ENCODE measurements around the gene PBX4.

Gene PBX4

DNA sequence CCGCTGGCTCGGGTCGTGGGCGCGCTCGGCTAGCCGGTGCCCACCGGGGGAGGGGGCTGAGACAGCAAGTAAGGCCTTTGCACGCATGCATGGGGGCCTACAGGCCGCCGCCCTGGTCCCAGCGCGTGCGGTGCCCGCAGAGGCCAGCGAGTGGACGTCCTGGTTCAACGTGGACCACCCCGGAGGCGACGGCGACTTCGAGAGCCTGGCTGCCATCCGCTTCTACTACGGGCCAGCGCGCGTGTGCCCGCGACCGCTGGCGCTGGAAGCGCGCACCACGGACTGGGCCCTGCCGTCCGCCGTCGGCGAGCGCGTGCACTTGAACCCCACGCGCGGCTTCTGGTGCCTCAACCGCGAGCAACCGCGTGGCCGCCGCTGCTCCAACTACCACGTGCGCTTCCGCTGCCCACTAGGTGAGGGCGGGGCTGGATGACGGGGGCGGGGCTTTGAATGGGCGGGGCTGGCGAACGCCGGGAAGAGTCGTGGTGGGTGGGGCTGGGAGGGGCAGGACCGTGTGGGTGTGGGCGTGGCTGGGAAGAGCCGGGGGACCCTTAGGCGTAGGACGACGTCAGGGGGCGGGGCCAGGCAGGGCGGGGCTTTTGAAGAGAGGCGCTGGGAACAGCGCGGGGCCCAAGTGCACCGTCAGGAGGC, 78.3 kb downstream of the PBX4 start:
- DNase-seq (ENCODE audit: low read depth): peak; percentile 77

- DNase-seq (ENCODE audit: low read depth): no peak
Measured at GRCh38 chr19:19539698-19540063, 78.8 kb downstream of the PBX4 start.

- DNase-seq (ENCODE audit: low read depth): no peak
Measured at GRCh38 chr19:19538785-19539166, 79.7 kb downstream of the PBX4 start.

DNA sequence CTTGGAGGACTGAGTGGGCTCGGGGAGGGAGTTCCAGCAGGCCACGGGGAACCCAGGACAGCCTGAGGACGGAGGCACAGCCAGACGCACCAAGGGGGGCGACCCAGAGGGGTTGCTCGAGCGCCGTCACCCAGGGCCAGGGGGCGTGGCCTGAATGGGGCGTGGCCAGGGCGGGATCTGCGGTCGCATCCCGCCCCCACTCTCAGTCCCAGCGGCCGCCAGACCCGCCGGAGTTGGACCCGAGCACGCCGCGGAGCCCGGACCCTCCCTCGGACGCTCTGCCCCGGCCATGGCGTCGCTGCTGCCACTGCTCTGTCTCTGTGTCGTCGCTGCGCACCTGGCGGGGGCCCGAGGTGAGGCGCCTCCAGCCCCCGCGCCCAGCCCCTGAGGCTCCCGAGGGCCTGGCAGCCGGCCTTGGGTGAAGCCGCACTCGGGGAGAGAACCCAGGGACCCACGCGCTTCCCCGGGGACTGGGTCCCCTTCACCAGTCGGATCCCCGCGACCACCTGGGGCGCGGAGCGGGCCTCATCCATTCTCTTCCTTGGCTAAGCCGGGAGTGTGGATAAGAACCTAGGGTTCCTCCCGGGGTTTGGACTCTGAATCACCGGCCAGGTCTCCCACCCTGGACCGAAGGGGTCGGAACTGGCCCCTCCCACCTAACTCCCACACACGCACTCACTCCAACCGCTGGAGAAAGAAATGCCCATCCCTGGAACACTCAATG, 80.3 kb downstream of the PBX4 start, which contains the start of gene CILP2:
TSS of gene CILP2 (plus strand) at position 205 of the 724 bp plus-strand sequence. CDS start at position 290, 85 bp downstream.
- no peak for DNase-seq (ENCODE audit: low read depth)

DNA sequence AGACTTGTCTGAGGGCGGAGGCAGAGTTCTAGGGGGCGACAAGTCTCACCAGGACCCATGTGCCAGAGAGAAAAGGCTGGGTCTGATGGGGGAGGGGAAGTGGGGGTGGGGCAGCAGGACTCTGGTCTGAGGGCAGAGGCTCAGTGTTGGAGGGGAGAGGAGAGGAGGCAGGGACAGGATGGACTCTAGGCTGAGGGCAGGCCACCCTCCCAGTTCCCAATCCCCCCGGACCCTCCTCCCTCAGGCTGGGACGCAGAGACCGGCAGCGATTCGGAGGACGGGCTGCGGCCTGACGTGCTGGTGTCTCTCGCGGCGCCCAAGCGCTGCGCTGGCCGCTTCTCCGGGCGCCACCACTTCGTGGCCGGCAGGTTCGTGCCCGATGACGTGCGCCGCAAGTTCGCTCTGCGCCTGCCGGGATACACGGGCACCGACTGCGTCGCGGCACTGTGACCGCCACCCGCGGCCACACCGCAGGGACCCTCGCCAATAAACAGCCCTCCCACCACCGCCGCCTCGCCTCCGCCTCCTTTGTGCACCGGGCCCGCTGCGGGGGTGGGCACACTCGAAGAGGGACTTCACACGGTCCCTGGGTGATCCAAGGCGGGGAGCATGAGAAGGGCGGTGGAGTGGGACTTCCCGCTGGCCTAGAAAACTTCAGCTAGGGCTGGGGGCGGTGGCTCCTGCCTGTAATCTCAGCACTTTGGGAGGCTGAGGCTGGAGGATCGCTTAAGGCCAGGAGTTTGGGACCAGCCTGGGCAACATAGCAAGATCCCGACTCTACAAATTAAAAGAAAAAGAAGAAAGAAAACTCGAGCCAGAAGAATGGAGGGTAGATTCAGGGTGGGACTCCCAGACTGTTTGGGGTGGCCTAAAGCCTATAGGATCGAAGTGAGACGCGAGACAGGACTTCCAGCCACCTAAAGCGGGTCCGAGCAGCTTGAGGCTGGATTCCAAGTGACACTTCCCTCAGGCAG, 81.1 kb downstream of the PBX4 start:
- DNase-seq (ENCODE audit: low read depth): no peak

GRCh38 chr19:19535311-19536191, 82.9 kb downstream of the PBX4 start:
- no peak for DNase-seq (ENCODE audit: low read depth)

DNA sequence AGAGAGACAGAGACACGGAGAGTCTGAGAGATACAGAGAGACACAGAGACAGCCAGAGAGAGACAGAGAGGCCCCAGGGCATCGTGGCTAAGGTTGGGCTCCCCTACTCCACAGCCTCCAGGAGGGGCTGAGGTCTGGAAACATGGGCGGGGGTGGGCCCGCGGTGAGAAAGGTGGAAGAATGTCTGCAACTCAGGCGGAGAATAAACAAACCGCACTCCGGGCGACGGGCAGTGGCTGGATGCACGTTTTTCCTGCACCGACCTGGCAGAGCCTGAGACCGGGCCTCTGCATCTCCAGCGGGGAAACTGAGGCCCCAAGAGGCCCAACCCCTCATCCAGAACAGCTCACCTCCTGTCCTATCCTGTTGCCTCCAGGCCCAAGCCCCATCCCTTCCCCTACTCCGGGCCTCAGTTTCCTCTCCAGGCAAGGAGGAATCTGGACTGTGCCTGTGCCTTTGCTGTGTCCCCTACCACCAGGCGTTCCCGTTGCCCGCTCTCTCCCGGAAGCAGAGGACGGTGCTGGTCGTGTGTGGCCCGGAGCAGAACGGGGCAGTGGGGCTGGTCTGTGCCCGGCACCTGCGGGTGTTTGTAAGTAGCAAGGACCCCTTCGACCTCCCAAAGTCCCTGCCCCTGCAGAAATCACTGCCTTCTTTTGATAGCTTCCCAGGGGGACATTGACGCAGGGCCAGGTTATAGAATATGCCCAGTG, 83.8 kb downstream of the PBX4 start:
- DNase-seq (ENCODE audit: low read depth): no peak

DNA sequence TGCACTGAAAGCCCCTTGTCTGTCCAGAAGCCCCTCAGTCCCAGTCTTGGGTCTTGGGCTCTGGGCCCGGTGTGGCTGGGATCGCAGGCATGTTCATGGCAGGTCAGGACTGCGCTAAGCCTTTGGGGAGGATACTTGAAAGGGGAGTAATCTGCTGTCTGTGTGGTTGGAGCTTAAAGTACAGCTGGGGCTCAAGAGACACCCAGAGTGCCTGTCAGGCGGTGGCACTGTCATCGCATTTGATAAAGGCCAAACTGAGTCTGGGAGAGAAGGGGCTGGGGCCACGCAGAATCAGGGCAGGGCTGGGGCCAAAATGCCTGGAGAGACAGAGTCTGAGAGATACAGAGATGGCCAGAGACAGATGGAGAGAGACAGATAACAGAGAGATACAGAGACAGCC, 84.6 kb downstream of the PBX4 start:
- DNase-seq (ENCODE audit: low read depth): no peak

DNA sequence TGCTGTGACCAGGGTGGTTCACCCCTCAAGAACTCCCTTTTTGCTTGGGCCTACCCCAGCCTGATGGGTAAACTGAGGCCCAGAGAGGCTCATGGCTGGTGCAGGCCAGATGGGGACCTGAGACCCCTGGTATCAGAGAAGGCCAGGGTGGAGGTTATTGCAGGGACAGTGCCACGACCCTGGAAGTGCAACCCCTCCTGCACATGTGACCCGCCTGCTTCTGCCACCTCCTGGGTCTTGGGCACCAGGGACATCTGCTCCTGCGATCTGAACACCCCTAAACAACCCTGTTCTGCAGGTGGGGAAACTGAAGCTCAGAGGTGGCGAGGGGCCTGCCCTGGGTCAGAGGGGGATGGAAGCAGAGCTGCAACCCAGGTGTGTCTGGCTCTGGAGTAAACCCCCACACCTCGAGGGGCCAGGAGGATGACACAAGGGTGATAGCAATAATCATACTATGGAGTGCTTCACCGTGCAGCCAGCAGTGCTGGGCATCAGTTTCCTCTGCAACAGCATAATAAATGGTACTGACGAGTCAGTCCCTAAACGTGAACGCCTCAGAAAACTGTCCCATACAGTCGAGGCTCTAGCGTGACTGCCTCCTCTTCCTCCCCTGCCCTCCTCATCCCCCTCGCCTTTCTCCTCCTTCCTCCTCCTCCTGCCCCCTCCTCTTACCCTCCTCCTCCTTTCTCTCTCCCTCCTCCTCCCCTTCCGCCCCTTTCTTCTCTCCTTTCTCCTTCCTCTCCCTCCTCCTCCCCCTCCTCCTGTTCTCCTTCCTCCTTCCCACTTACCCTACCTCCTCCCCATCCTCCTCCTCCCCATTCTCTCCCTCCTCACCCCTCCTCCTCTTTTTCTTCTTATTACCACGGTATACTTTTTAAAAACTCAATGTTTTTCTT, 85.4 kb downstream of the PBX4 start:
- no peak for DNase-seq (ENCODE audit: low read depth)

GRCh38 chr19:19531951-19532805, 86.3 kb downstream of the PBX4 start:
- peak; percentile 43 for DNase-seq (ENCODE audit: low read depth)

DNA sequence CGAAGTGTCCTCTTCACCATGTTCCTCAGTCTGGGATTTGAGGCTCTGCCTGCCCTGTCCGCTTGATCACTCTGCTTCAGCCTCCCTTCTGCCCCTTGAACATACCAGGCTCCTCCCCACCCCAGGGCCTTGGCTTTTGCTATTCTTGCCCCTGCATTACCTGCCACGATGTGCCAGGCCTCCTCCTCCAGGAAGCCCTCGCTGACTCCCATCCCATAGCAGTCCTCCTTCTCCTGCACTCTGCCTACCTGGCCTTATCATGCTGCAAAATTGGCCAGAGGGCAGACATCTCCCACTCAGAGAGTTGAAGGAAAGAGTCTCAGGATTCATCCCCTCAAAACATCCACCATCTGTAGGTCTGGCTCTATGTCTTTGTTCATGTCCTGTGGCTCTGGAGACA, 87.6 kb downstream of the PBX4 start:
- no peak for DNase-seq (ENCODE audit: low read depth)

DNA sequence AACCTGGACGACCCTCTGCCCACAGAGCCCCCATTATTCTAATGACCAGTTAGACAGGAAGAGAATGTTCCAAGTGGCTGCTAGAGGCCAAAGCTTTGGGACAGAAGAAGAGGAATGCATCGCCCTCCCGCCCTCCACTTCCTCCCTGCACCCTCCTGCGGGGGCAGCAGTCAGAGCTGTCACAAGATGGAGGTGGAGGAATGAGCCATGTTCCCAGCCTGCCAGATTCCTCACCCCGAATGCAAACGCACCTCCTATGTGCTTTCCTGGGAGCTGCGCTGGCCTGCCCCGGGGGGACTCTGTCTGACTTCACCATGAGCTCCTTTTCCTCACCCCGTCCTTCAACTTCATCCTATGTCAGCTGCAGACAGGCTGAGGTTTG, 88.1 kb downstream of the PBX4 start:
- peak; percentile 14 for DNase-seq (ENCODE audit: low read depth)

DNA sequence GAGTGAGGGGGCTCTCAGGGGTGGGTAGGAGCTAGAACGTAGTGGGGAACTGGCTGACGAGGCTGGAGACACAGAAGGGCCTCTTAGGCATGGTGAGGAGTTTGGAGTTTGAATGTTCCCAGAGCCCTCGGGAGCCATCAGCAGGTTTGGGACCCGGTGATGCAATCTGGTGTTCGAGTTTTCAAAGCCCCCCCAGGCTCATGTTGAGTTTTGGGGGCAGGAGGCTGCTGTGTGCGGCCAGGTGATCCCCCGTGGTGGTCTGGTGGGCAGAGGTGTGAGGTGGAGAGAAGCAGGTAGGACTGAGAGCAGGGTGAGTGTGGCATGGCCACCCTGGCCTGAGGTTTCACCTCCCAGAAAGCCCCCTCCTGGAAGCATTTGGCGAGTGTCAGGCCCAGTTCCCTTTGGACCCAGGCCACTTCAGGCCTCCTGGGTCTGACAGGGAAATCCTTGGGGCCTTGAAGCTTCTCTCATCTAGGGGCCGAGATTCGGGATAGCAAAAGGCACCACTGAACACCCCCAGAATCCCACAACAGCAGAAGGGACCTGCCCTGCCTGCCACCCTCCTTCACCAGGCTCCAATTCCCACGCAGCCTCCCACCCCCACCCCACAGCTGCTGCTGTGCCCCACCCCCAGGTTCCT, 88.6 kb downstream of the PBX4 start:
- no peak for DNase-seq (ENCODE audit: low read depth)

DNA sequence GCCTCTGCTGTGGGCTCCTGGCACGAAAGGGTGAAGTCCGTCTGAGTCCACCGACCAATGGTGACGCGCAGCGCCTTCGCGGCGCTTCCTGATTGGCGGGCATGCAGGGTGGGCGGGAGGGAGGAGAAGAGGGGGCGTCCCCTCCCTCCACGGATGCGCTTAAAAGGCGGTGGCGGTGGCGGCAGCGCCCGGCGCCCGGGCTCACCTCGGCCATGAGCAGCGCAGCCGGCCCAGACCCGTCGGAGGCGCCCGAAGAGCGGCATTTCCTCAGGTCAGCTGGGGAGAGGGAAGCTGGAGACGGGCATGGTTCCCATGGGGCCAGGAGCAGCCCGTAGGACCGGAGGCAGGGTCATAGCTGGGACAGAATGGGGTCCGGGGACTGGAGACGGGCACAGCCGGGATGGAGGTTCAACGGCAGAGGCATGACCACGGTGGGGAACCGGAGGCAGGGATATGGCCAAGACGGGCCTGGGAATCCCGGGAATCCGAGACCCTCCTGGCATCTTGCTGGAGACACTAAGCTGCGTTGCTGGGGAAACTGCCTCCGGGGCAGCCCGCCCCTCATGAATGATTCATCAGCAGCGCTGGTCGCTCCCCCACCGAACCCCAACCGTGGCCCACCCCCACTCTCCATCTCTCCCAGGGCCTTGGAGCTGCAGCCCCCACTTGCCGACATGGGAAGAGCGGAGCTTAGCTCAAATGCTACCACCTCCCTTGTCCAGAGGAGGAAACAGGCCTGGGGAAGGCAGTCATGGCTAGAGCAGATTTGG, 89.6 kb downstream of the PBX4 start, which contains the start of gene YJEFN3:
TSS of gene YJEFN3 (plus strand) at position 191 of the 770 bp plus-strand sequence. CDS start at position 213, 22 bp downstream.
- peak; percentile 70 for DNase-seq (ENCODE audit: low read depth)

DNA sequence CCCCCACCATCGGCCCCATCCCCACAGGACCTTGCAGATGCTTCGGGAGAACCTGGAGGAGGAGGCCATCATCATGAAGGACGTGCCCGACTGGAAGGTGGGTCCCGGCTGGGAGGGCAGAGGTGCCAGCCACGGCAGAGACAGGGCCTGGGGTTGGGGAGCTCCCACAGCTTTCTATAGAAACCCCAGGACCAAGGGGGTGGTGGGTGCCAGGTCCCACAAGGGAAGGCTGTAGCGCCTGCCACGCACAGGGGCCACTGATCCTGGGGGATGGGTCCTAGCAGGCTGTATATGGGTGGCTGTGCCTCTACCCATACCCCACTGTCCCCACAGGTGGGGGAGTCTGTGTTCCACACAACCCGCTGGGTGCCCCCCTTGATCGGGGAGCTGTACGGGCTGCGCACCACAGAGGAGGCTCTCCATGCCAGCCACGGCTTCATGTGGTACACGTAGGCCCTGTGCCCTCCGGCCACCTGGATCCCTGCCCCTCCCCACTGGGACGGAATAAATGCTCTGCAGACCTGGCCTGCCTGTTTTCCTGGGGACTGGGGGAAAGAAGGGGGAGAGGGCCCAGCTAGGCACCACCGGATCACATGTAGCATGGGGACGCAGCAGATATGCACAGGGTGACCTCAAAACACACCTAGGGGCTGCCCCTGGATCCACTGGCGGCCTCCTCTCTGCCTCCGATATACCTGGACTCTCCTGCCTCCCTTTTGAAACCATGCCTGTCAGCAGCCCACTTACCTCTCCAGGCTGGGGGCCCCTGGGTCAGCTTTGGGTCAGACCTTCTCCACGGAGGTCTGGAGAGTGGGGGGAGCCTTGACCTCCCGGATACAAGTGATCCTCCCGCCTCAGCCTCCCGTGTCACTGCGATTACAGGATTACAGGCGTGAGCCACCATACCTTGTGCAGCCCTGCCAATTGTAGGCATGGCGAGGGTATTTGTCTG, 90.5 kb downstream of the PBX4 start:
- DNase-seq (ENCODE audit: low read depth): no peak

DNA sequence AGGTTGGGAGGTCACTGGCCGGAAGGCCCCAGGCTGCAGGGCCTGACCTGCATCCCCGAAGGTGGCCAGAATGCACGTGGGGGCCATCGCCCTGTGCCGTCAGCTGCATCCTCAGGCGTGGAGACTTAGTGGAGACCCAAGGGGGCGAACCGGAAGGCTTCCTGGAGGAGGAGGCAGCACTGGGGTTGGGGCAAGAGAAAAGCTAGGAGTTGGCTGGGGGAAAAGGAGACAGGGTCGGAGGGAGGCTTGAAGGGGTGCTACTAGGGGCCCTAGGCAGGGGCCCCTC, 91.2 kb downstream of the PBX4 start:
- DNase-seq (ENCODE audit: low read depth): no peak

Data from iris pigment epithelial cell (primary cell).